Fibroblast of mammary gland (primary cell): ENCODE measurements around the gene SIGLEC7.

Experiments used
- DNase-seq: peaks from one replicate; pipeline ENCODE4 v3.0.0-alpha.2; 2010; ENCODE audit warnings: low read depth
- H3K4me3 ChIP-seq: 2 replicates; pipeline ENCODE4 v1.5.1; 2011; ENCODE audit warnings: low read depth, mild to moderate bottlenecking, low read length, moderate library complexity; ENCODE audit not compliant: control insufficient read depth
- TF ChIP-seq, protein P1 (sequence below): conservative IDR thresholded peaks from 2 replicates; pipeline ENCODE4 v1.5.1; 2011; ENCODE audit warnings: low read depth, low read length, inconsistent platforms; ENCODE audit not compliant: control insufficient read depth, insufficient read depth

The SIGLEC7 gene

DNA sequence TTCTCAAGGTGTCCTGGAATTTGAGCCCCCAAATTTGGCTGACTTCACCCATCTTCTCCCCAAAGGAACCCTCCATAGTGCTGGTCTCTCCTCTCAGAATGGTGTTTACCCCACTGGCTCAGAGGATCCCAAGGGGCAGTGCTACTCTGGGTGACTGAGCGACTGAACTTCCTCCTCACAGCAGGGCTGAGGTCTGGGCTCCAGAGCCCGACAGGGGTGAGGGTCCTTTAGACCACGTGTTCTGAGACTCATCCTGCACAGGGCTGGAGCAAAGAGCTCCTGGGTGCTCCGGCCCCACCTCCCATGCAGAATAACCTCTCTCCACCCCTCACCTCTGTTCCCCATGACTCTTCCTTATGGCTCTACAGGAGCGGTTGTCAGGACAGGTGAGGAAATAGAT is 59.6 kb downstream of the SIGLEC7 start:
- no peak overlapping the region for H3K4me3 ChIP-seq
- DNase-seq = no peak
- TF ChIP-seq, protein P1, sequence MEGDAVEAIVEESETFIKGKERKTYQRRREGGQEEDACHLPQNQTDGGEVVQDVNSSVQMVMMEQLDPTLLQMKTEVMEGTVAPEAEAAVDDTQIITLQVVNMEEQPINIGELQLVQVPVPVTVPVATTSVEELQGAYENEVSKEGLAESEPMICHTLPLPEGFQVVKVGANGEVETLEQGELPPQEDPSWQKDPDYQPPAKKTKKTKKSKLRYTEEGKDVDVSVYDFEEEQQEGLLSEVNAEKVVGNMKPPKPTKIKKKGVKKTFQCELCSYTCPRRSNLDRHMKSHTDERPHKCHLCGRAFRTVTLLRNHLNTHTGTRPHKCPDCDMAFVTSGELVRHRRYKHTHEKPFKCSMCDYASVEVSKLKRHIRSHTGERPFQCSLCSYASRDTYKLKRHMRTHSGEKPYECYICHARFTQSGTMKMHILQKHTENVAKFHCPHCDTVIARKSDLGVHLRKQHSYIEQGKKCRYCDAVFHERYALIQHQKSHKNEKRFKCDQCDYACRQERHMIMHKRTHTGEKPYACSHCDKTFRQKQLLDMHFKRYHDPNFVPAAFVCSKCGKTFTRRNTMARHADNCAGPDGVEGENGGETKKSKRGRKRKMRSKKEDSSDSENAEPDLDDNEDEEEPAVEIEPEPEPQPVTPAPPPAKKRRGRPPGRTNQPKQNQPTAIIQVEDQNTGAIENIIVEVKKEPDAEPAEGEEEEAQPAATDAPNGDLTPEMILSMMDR = no peak
